Heart left ventricle (tissue), 13 donors: ENCODE data around the gene ERFL.

Source experiments
- CTCF ChIP-seq, 12 donors: fragments of 200-600 bp; sonication (generic) in 4 of 12; IDR thresholded peaks; one replicate each; pipeline versions ENCODE4 v1.5.0 to v1.8.0; 2018 to 2022; ENCODE audit warnings: antibody characterized with exemption in 12 of 12, mild to moderate bottlenecking in 5 of 12
- POLR2A ChIP-seq, 2 donors: fragments of 450-650 bp; IDR thresholded peaks; one replicate each; pipeline ENCODE4 v1.6.1; 2017; ENCODE audit warnings: antibody characterized with exemption in 2 of 2, mild to moderate bottlenecking in 2 of 2, moderate library complexity in 2 of 2
- donor health status: ischemic (EF 13 %, LVEDD 7.1; RV severe dilation, severe dysfunction).
- donor health status: DM: no; HTN: yes; CAD: no.
- donor health status: DM: no; HTN: no; CAD: no.
- donor health status: ischemic (EF 25% LVEDD 6.9; RV normal size, moderate dysfunction).
- donor health status: ischemic (EF 25% LVEDD 5.7; RV mildly dilated, moderate dysfunction).
- donor health status: ischemic (EF 35%, LVEDD 5.7; RV mildly dilated, moderate dysfunction).
- donor health status: nonischemic (EF 11% LVEDD 7.7; RV severe dilation, severe dysfunction).
- donor health status: DM: yes; HTN: yes; CAD: no.
- donor health status: PGD.
- donor health status: ischemic (EF 29% LVEDD 5.4; RV normal size, mild dysfunction).
- donor health status: nonischemic (EF 23%, LVEDD 6.1; RV moderate dilation, normal function).

GRCh38 chr19:41935760-41936415, 7.6 kb upstream of the ERFL start:
- TF ChIP-seq POLR2A (IDR thresholded peaks at IDR 0.05) (no peak), CTCF (IDR thresholded peaks at IDR 0.05) (no peak)
